ENCODE measurements around the gene GUCA2A. TPM values are rescaled to one million over a fixed set of nuclear protein-coding genes. Genes with fewer than 3 reads are reported as not detected.

GUCA2A gene
- total RNA-seq, 4 donors from 2014 or later, result not detected

DNA sequence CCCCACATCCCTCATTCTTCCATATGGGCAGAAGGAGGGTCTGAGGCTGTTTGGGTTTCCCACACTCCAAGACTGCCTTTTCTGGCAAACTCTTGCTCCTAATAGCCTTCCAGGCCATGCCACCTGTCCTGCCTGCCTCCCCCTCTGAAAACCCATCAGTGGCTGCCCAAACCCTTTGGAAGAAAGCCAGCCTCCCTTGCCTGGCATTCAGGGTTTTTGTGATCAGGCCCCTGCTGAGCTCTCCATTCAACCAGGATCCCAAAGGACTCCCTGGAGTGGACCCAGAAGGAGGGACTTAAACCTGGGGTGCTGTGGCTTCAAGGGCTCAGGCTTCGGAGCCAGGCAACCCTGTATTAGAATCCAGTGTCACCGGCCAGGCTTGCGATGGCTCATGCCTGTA lies 4.2 kb upstream of the GUCA2A start:
- no peak for DNase-seq (ENCODE audit: low spot score in 2 of 2)

DNA sequence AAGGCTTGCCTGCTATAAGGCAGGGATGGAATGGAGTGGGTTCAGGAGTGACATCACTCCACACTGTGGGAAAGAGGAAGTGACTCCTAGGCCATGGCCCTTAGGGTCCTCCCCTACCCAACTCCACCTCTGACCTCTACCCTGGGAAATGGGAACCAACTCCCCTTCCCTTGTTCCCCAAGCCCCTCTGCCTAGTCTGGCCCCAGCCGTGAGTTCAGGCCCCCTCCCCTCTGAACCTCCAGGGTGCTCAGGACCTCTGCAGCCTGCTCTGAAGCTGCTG lies 3.8 kb upstream of the GUCA2A start:
- H3K9me3 ChIP-seq, result no peaks in the 10 kb centered on the region
- DNase-seq (ENCODE audit: low spot score in 2 of 2), result no peak
- peaks cover 0 to 10% of the 10 kb centered on the region in 2 donors for H3K27me3 ChIP-seq
- no peak overlapping the region for H3K27ac ChIP-seq
- peaks cover 0 to 25% (median 4%) of the 10 kb centered on the region in 4 donors for H3K4me1 ChIP-seq
- no peaks in the 10 kb centered on the region for H3K36me3 ChIP-seq
- 15 to 38% methylated on average over 1 of the region's 1 CpG for whole genome bisulfite sequencing, 2 donors
- TF ChIP-seq POLR2A (IDR thresholded peaks at IDR 0.05) (no peak), EP300 (IDR thresholded peaks at IDR 0.05) (no peak)
- TF ChIP-seq, protein P1, sequence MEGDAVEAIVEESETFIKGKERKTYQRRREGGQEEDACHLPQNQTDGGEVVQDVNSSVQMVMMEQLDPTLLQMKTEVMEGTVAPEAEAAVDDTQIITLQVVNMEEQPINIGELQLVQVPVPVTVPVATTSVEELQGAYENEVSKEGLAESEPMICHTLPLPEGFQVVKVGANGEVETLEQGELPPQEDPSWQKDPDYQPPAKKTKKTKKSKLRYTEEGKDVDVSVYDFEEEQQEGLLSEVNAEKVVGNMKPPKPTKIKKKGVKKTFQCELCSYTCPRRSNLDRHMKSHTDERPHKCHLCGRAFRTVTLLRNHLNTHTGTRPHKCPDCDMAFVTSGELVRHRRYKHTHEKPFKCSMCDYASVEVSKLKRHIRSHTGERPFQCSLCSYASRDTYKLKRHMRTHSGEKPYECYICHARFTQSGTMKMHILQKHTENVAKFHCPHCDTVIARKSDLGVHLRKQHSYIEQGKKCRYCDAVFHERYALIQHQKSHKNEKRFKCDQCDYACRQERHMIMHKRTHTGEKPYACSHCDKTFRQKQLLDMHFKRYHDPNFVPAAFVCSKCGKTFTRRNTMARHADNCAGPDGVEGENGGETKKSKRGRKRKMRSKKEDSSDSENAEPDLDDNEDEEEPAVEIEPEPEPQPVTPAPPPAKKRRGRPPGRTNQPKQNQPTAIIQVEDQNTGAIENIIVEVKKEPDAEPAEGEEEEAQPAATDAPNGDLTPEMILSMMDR (IDR thresholded peaks at IDR 0.05), result no peak
- no peak overlapping the region for H3K4me3 ChIP-seq

More for the DNA sequence above, 4.2 kb upstream of the GUCA2A start:
- Histone ChIP-seq H3K27me3 (peaks cover 0 to 7% of the 10 kb centered on the region in 2 donors), H3K9me3 (no peaks in the 10 kb centered on the region), H3K36me3 (no peaks in the 10 kb centered on the region), H3K4me1 (peaks cover 0 to 29% (median 4%) of the 10 kb centered on the region in 4 donors), H3K27ac (no peak overlapping the region), H3K4me3 (no peak overlapping the region)
- 90 to 100% methylated on average over 2 to 3 of the region's 3 CpGs for WGBS, 2 donors
- TF ChIP-seq EP300 (IDR thresholded peaks at IDR 0.05) (no peak), POLR2A (IDR thresholded peaks at IDR 0.05) (no peak)
- TF ChIP-seq, protein P1 (IDR thresholded peaks at IDR 0.05), result no peak

DNA sequence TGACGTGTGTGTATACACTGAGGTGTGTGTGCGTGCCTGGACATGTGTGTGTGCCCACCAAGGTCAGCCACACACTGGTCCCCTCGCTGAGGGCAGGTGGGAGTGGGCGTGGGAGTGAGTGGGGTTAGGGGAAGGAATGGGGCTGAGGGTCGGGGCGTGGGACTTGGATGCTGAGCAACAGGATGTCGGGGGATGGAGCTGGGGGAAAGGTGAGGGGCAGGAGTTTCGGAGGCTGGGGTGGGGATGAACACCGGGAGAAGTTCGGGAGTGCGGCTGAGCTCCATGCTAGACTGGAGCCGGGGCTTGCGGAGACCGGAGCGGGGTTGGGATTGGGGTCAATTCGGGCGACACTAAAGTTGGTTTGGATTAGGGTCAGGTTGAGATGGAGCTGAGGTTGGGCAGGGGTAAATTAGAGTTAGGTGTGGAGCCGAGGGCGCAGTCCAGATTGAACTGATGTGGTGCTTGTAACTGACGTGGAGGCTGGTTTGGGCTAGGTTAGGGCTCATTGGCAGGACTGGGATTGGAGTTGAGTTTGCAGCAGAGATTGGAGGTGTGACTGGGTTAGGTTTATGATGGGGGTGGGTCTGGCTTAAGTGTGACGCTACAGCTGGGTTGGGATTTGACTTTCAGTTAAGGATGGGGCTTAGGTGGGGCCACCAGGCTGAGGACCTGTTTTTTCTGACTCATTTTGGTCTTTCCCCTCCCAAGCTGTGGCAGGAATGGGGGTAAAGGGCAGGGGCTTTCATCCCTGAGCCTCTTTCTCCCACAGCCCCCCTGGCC lies 3.3 kb upstream of the GUCA2A start:
- TF ChIP-seq POLR2A (IDR thresholded peaks at IDR 0.05), result no peak
- no peak for TF ChIP-seq EP300 (IDR thresholded peaks at IDR 0.05)
- TF ChIP-seq, protein P1 (IDR thresholded peaks at IDR 0.05), result no peak
- Histone ChIP-seq H3K27ac (no peak overlapping the region), H3K36me3 (no peaks in the 10 kb centered on the region), H3K9me3 (no peaks in the 10 kb centered on the region), H3K27me3 (peaks cover 0 to 14% of the 10 kb centered on the region in 2 donors), H3K4me3 (no peak overlapping the region), H3K4me1 (peaks cover 0 to 20% (median 2%) of the 10 kb centered on the region in 4 donors)
- no peak for DNase-seq (ENCODE audit: low spot score in 2 of 2)
- 81 to 82% methylated on average over 21 of the region's 21 CpGs for WGBS, 2 donors

DNA sequence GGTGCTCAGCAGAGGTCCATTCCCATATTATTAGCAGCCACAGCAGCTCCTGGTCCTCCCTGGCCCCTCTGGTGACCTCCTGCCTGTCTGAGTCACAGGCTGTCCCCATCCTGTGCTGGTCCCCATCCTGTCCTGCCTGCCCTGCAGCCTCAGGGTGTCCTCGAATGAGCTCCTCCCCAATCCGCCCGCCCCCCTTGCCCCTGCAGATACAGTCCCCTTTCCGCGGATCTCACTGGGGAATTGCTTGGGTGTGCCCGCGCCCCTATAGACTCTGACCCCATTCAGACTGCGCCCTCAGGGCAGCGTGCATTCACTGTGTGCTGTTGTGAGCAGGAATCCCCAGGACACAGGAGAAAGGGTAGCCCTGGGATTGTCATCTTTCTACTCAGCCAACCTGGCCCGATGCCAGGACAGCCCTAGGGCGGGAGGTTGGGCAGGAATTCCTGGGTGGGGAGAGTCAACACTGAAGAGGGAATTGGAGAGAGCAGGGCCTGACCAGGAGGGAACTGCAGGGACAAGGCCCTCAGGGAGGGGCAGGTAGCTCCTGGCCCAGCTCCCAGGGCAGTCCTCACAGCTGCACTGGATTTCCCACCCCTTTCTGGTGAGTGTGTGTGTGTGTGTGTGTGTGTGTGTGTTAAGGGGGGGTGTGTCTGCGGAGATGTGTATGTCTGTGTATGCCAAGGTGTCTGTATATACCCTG lies 1.1 kb upstream of the GUCA2A start:
- Histone ChIP-seq H3K9me3 (peaks cover 0 to 12% (median 2%) of the 10 kb centered on the region in 4 donors), H3K27me3 (peaks cover 0 to 14% of the 10 kb centered on the region in 2 donors), H3K27ac (peak overlapping the region in 1 of 4 donors; percentile 23), H3K4me1 (peaks cover 0 to 9% (median 0%) of the 10 kb centered on the region in 4 donors), H3K4me3 (no peak overlapping the region), H3K36me3 (no peaks in the 10 kb centered on the region)
- DNase-seq (ENCODE audit: low spot score in 2 of 2), result no peak
- TF ChIP-seq, protein P1 (IDR thresholded peaks at IDR 0.05), result no peak
- TF ChIP-seq POLR2A (IDR thresholded peaks at IDR 0.05), result no peak
- TF ChIP-seq EP300 (IDR thresholded peaks at IDR 0.05), result no peak
- 32 to 33% methylated on average over 5 to 12 of the region's 12 CpGs for WGBS, 2 donors
